Measurements from ENCODE around the gene LRRC27. TPM values are rescaled to one million over a fixed set of nuclear protein-coding genes. Genes with fewer than 3 reads are reported as not detected.

The LRRC27 gene
- total RNA-seq, 1 donor from 2014 or later = 15.5 TPM

- H3K4me1 ChIP-seq = peaks cover 43% of the 10 kb centered on the region
- ATAC-seq (no peak), DNase-seq (no peak)
- no peaks in the 10 kb centered on the region for H3K27me3 ChIP-seq (ENCODE audit: low read depth)
- intact Hi-C loops (cut with DNase I) = no loop called here
- no peaks in the 10 kb centered on the region for H3K36me3 ChIP-seq
- H3K27ac ChIP-seq = peak overlapping the region; percentile 28
- TF ChIP-seq CTCF (IDR thresholded peaks at IDR 0.05) = no peak
- H3K4me3 ChIP-seq = peak overlapping the region; percentile 91
- H3K9me3 ChIP-seq = no peaks in the 10 kb centered on the region
These were observed 1.5 kb upstream of the LRRC27 start for GRCh38 chr10:132330486-132330833.

- H3K36me3 ChIP-seq = no peaks in the 10 kb centered on the region
- peak overlapping the region; percentile 88 for H3K27ac ChIP-seq
- intact Hi-C loops (cut with DNase I) = no loop called here
- peak; percentile 15 to 25 for ATAC-seq
- H3K27me3 ChIP-seq (ENCODE audit: low read depth) = no peaks in the 10 kb centered on the region
- peaks cover 54% of the 10 kb centered on the region for H3K4me1 ChIP-seq
- TF ChIP-seq CTCF (IDR thresholded peaks at IDR 0.05) = no peak
- peak overlapping the region; percentile 91 for H3K4me3 ChIP-seq
- no peak for DNase-seq
- H3K9me3 ChIP-seq = no peaks in the 10 kb centered on the region
These were observed 401 bp downstream of the LRRC27 start for GRCh38 chr10:132332433-132332754.

GRCh38 chr10:132333386-132333785, 1.4 kb downstream of the LRRC27 start:
- Histone ChIP-seq H3K9me3 (no peaks in the 10 kb centered on the region), H3K27me3 (ENCODE audit: low read depth) (no peaks in the 10 kb centered on the region), H3K36me3 (no peaks in the 10 kb centered on the region), H3K4me1 (peaks cover 58% of the 10 kb centered on the region), H3K4me3 (no peak overlapping the region), H3K27ac (no peak overlapping the region)
- intact Hi-C loops (cut with DNase I) = no loop called here
- TF ChIP-seq CTCF (IDR thresholded peaks at IDR 0.05) = no peak
- no peak for ATAC-seq
- no peak for DNase-seq

- no peaks in the 10 kb centered on the region for H3K27me3 ChIP-seq (ENCODE audit: low read depth)
- peak overlapping the region; percentile 69 for H3K27ac ChIP-seq
- peaks cover 45% of the 10 kb centered on the region for H3K4me1 ChIP-seq
- H3K9me3 ChIP-seq = no peaks in the 10 kb centered on the region
- intact Hi-C loops (cut with DNase I) = no loop called here
- H3K4me3 ChIP-seq = peak overlapping the region; percentile 25
- no peaks in the 10 kb centered on the region for H3K36me3 ChIP-seq
- DNase-seq (no peak), ATAC-seq (no peak)
- TF ChIP-seq CTCF (IDR thresholded peaks at IDR 0.05) = no peak
These were observed 2.7 kb downstream of the LRRC27 start for GRCh38 chr10:132334631-132335188.

GRCh38 chr10:132335189-132336063, 3.4 kb downstream of the LRRC27 start:
- no peaks in the 10 kb centered on the region for H3K9me3 ChIP-seq
- peak overlapping the region; percentile 83 for H3K27ac ChIP-seq
- intact Hi-C loops (cut with DNase I) = no loop called here
- DNase-seq (peak; percentile 89), ATAC-seq (peak; percentile 82 to 86)
- H3K4me1 ChIP-seq = peaks cover 38% of the 10 kb centered on the region
- H3K36me3 ChIP-seq = no peaks in the 10 kb centered on the region
- peak overlapping the region; percentile 58 for H3K4me3 ChIP-seq
- no peaks in the 10 kb centered on the region for H3K27me3 ChIP-seq (ENCODE audit: low read depth)
- TF ChIP-seq CTCF (IDR thresholded peaks at IDR 0.05) = no peak
